Measurements from ENCODE around the gene ZNF785. TPM values are rescaled to one million over a fixed set of nuclear protein-coding genes. Genes with fewer than 3 reads are reported as not detected.

ZNF785 gene
- total and polyA plus RNA-seq, 2 donors (not counting 3 experiments of a cell fraction or from before 2014, with no cell fraction given) = 7.8 to 21.9 TPM

DNA sequence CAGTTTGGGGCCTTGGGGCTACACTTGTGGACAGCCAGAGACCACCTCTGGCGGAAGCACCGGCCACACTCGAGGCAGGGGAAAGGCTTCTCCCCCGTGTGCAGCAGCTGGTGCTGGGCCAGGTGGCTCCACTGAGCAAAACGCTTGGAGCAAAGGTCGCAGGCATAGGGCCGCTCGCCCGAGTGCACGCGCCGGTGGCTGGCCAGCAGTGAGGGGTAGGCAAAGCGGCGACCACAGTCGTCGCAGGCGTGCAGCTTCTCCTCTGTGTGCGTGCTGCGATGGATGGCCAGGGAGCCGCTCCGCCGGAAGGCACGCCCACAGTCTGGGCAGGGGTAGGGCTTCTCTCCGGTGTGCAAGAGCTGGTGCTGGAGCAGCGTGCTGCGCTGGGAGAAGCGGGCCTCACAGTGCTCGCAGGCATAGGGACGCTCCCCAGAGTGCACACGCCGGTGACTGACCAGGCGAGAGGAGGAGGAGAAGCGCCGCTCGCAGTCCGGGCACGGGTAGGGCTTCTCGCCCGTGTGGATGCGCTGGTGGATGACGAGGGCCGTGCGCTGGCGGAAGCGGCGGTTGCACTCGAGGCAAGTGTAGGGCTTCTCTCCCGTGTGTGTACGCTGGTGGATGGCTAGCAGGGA, 18.9 kb upstream of the ZNF785 start:
- Histone ChIP-seq H3K4me1 (ENCODE audit: control insufficient read depth, extremely low read depth, insufficient read depth, low read length) (peaks cover 4% of the 10 kb centered on the region), H3K4me3 (replicated peaks in 1 of 3; ENCODE audit: insufficient read depth in 1 of 3, low read depth in 1 of 3, low read length in 3 of 3) (no peak overlapping the region), H2AFZ (ENCODE audit: low read depth, low read length) (no peak overlapping the region), H4K20me1 (replicated peaks; ENCODE audit: control insufficient read depth, extremely low read depth, insufficient read depth, low read length) (no peaks in the 10 kb centered on the region), H3K79me2 (ENCODE audit: control insufficient read depth, insufficient read depth, low read length) (peaks cover 1% of the 10 kb centered on the region), H3K27me3 (ENCODE audit: control insufficient read depth in 2 of 2, insufficient read depth in 2 of 2, low read length in 2 of 2) (no peaks in the 10 kb centered on the region), H3K27ac (ENCODE audit: insufficient read depth, low read depth, low read length) (no peak overlapping the region), H3K4me2 (ENCODE audit: insufficient read depth, low read length) (no peak overlapping the region), H3K9me1 (replicated peaks; ENCODE audit: control insufficient read depth, extremely low read depth, insufficient read depth, low read length) (no peaks in the 10 kb centered on the region), H3K36me3 (ENCODE audit: control insufficient read depth in 2 of 2, extremely low read depth in 1 of 2, insufficient read depth in 2 of 2, low read length in 2 of 2) (peaks cover 0 to 22% of the 10 kb centered on the region in 2 experiments), H3K9ac (replicated peaks; ENCODE audit: extremely low read depth, insufficient read depth, low read length) (no peak overlapping the region), H3K9me3 (replicated peaks; ENCODE audit: control insufficient read depth, insufficient read depth, low read length) (no peaks in the 10 kb centered on the region)
- ChIA-PET POLR2A (no interaction called here), CTCF (interaction anchor here (0.9 kb wide), 1 partner anchor 174 kb away, joined by 3 read pairs; the partner anchor contains the start of gene DCTPP1)
- dilution Hi-C loops (cut with MboI; ENCODE audit: extremely low pct_ligation_motif_present, low sequenced_read_pairs) (no loop called here), intact Hi-C loops (cut with micrococcal nuclease) (no loop called here)
- BruUV-seq (replicated peaks) = no TSS peak
- no peak for FAIRE-seq
- TF ChIP-seq, protein P1, sequence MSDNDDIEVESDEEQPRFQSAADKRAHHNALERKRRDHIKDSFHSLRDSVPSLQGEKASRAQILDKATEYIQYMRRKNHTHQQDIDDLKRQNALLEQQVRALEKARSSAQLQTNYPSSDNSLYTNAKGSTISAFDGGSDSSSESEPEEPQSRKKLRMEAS (IDR thresholded peaks at IDR 0.05; ENCODE audit: insufficient read depth, insufficient read length) = no peak
- no peak for TF ChIP-seq JUN (IDR thresholded peaks at IDR 0.05; ENCODE audit: borderline replicate concordance, insufficient read depth, insufficient read length, low read depth)
- no peak for TF ChIP-seq GATA2 (IDR thresholded peaks at IDR 0.05; ENCODE audit: insufficient read depth, insufficient read length, low read depth, low read length)
- TF ChIP-seq MYC (IDR thresholded peaks at IDR 0.05; ENCODE audit: low read depth, low read length) = no peak
- TF ChIP-seq POLR2A (IDR thresholded peaks at IDR 0.05; ENCODE audit: low read depth, low read length) = no peak
- TF ChIP-seq, protein P2, sequence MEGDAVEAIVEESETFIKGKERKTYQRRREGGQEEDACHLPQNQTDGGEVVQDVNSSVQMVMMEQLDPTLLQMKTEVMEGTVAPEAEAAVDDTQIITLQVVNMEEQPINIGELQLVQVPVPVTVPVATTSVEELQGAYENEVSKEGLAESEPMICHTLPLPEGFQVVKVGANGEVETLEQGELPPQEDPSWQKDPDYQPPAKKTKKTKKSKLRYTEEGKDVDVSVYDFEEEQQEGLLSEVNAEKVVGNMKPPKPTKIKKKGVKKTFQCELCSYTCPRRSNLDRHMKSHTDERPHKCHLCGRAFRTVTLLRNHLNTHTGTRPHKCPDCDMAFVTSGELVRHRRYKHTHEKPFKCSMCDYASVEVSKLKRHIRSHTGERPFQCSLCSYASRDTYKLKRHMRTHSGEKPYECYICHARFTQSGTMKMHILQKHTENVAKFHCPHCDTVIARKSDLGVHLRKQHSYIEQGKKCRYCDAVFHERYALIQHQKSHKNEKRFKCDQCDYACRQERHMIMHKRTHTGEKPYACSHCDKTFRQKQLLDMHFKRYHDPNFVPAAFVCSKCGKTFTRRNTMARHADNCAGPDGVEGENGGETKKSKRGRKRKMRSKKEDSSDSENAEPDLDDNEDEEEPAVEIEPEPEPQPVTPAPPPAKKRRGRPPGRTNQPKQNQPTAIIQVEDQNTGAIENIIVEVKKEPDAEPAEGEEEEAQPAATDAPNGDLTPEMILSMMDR (IDR thresholded peaks at IDR 0.05; ENCODE audit: extremely low read depth in 1 of 2, insufficient read depth in 1 of 2, low read depth in 1 of 2, low read length in 2 of 2) = no peak
- TF ChIP-seq EZH2 (IDR thresholded peaks at IDR 0.05; ENCODE audit: borderline replicate concordance, low read depth, low read length, severe bottlenecking) = no peak
- no peak for TF ChIP-seq FOS (IDR thresholded peaks at IDR 0.05; ENCODE audit: borderline replicate concordance, insufficient read depth, low read length)
- no peak for TF ChIP-seq POLR2AphosphoS5 (IDR thresholded peaks at IDR 0.05; ENCODE audit: insufficient read depth, low read depth, low read length)
- DNase-seq (ENCODE audit: low read depth, low spot score) = no peak
